GM23338 (cell line): ENCODE data around the gene ZNF787. TPM values are rescaled to one million over a fixed set of nuclear protein-coding genes. Genes with fewer than 3 reads are reported as not detected.

ENCODE experiments used
- ATAC-seq: fragments of 200-7000 bp; cut with Tn5 transposase; 3 replicates; pipeline ENCODE4 v1.9.1; 2020
- DNase-seq: peaks from one replicate; pipeline ENCODE4 v3.0.0-alpha.2; 2015; ENCODE audit warnings: low spot score
- H2AFZ ChIP-seq: fragments of 200-600 bp; sonication (generic); 2 replicates; pipeline ENCODE4 v1.8.0; 2016; ENCODE audit warnings: antibody characterized with exemption, mild to moderate bottlenecking, moderate library complexity
- H3F3A ChIP-seq: fragments of 200-600 bp; sonication (generic); replicated peaks from 2 replicates; pipeline ENCODE4 v1.8.0; 2017; ENCODE audit warnings: antibody characterized with exemption, mixed run types, low read depth
- H3K27ac ChIP-seq: fragments of 200-600 bp; sonication (generic); 2 replicates; pipeline ENCODE4 v1.6.1; 2016; ENCODE audit warnings: low read depth
- H3K27me3 ChIP-seq: fragments of 200-600 bp; sonication (generic); 2 replicates; pipeline ENCODE4 v1.8.0; 2016; ENCODE audit warnings: mild to moderate bottlenecking, mixed run types, moderate library complexity; ENCODE audit not compliant: insufficient read depth
- H3K36me3 ChIP-seq: fragments of 200-600 bp; sonication (generic); 2 replicates; pipeline ENCODE4 v1.8.0; 2016; ENCODE audit warnings: mild to moderate bottlenecking; ENCODE audit not compliant: insufficient read depth
- H3K4me1 ChIP-seq: fragments of 200-600 bp; sonication (generic); 2 replicates; pipeline ENCODE4 v1.8.0; 2016; ENCODE audit warnings: mild to moderate bottlenecking, moderate library complexity; ENCODE audit not compliant: insufficient read depth
- H3K4me2 ChIP-seq: fragments of 200-600 bp; sonication (generic); 2 replicates; pipeline ENCODE4 v1.7.1; 2017; ENCODE audit warnings: mixed run types
- H3K4me3 ChIP-seq: fragments of 200-600 bp; sonication (generic); 2 replicates; pipeline ENCODE4 v1.6.1; 2016; ENCODE audit warnings: mixed run types
- H3K79me2 ChIP-seq: fragments of 200-600 bp; sonication (generic); replicated peaks from 2 replicates; pipeline ENCODE4 v1.8.0; 2017; ENCODE audit warnings: mild to moderate bottlenecking; ENCODE audit not compliant: insufficient read depth
- H3K9me2 ChIP-seq: fragments of 200-600 bp; sonication (generic); 2 replicates; pipeline ENCODE4 v1.8.0; 2017; ENCODE audit not compliant: insufficient read depth
- H4K20me1 ChIP-seq: fragments of 200-600 bp; sonication (generic); replicated peaks from 2 replicates; pipeline ENCODE4 v1.8.0; 2017; ENCODE audit warnings: mild to moderate bottlenecking; ENCODE audit not compliant: insufficient read depth
- H3K27ac Mint-ChIP-seq: 2 replicates; pipeline ENCODE4 v1.8.0; 2020; ENCODE audit warnings: inconsistent platforms, mild to moderate bottlenecking, moderate library complexity, mixed read lengths
- H3K27me3 Mint-ChIP-seq: 3 replicates; pipeline ENCODE4 v1.8.0; 2022; ENCODE audit warnings: low read depth, mild to moderate bottlenecking, moderate library complexity, mixed read lengths, inconsistent platforms; ENCODE audit not compliant: insufficient read depth, poor library complexity
- H3K36me3 Mint-ChIP-seq: 3 replicates; pipeline ENCODE4 v1.8.0; 2021; ENCODE audit warnings: low read depth, mild to moderate bottlenecking, inconsistent platforms, moderate library complexity, mixed read lengths
- H3K4me1 Mint-ChIP-seq: 3 replicates; pipeline ENCODE4 v1.8.0; 2020; ENCODE audit warnings: mild to moderate bottlenecking, inconsistent platforms, mixed read lengths
- H3K4me3 Mint-ChIP-seq: 3 replicates; pipeline ENCODE4 v1.8.0; 2021; ENCODE audit warnings: moderate library complexity, mild to moderate bottlenecking, inconsistent platforms, mixed read lengths
- H3K9me3 Mint-ChIP-seq: 3 replicates; pipeline ENCODE4 v1.8.0; 2020; ENCODE audit warnings: moderate library complexity, mild to moderate bottlenecking, inconsistent platforms, mixed read lengths
- CTCF ChIP-seq, 2 experiments: fragments of 200-600 bp in 1 of 2; sonication (generic) in 1 of 2; conservative IDR thresholded peaks; 2 replicates each; pipeline versions ENCODE4 v1.5.1 to v1.6.1; 2016 to 2017; ENCODE audit warnings: antibody characterized with exemption in 2 of 2, low read depth in 2 of 2, mild to moderate bottlenecking in 2 of 2, moderate library complexity in 1 of 2
- REST ChIP-seq: IDR thresholded peaks from one replicate; pipeline ENCODE4 v1.6.1; 2018; ENCODE audit warnings: antibody characterized with exemption; ENCODE audit not compliant: unreplicated experiment
- ZNF462 ChIP-seq: fragments of 250-450 bp; sonication (Bioruptor Pico); IDR thresholded peaks from 2 replicates; pipeline ENCODE4 v1.5.0; 2020; ENCODE audit warnings: mild to moderate bottlenecking, moderate library complexity
- polyA plus RNA-seq: library from polyadenylated mRNA; unstranded; fragments of >200 nt; fragmentation: Nextera tagmentation; extraction: Ambion mirVana; gene quantifications from 2 replicates; pipeline ENCODE4 v1.2.1, GENCODE V29; 2016
- total RNA-seq: library from RNA; depleted of rRNA; stranded (reverse); fragments of >200 nt; shearing (Covaris generic); gene quantifications from 2 replicates; pipeline ENCODE4 v1.2.3, GENCODE V29; 2014

The ZNF787 gene
- total and polyA plus RNA-seq, 2 experiments from 2014 or later = 12.5 to 44.6 TPM

- peak; percentile 79 for ATAC-seq
- peaks cover 12% of the 10 kb centered on the region; the same call in 1 of the 2 replicates for H4K20me1 ChIP-seq
- H3K4me3 Mint-ChIP-seq = peak overlapping the region; percentile 87
- 0 out of 3 replicates have a peak, but pooled peaks cover under 1% of the 10 kb centered on the region for H3K9me3 Mint-ChIP-seq
- 0 out of 2 replicates have a peak, but pooled peaks cover 9% of the 10 kb centered on the region for H3F3A ChIP-seq
- H3K27me3 Mint-ChIP-seq = peaks cover 20% of the 10 kb centered on the region
- H3K4me2 ChIP-seq = peak overlapping the region; percentile 97
- H3K27me3 ChIP-seq = no peaks in the 10 kb centered on the region
- H2AFZ ChIP-seq = peak overlapping the region; percentile 95
- no peaks in the 10 kb centered on the region for H3K36me3 ChIP-seq
- peak overlapping the region; percentile 78; the same call in 1 of the 2 replicates for H3K27ac Mint-ChIP-seq
- peaks cover 15% of the 10 kb centered on the region for H3K4me1 ChIP-seq
- H3K4me1 Mint-ChIP-seq = peaks cover 24% of the 10 kb centered on the region
- DNase-seq = peak; percentile 93
- H3K36me3 Mint-ChIP-seq = no peaks in the 10 kb centered on the region; the same call in 2 of the 3 replicates
- no peaks in the 10 kb centered on the region for H3K79me2 ChIP-seq
- H3K9me2 ChIP-seq = no peaks in the 10 kb centered on the region
- H3K4me3 ChIP-seq = peak overlapping the region; percentile 89
- TF ChIP-seq REST (peak; percentile 27), CTCF (conservative IDR thresholded peaks at IDR 0.05; ENCODE audit: low read depth in 2 of 2) (peak; percentile 57 to 84), ZNF462 (CRISPR knock-in tag) (no peak)
- no peak overlapping the region for H3K27ac ChIP-seq
These were observed 40.3 kb downstream of the ZNF787 start for GRCh38 chr19:56080669-56081401.
